Measurements from ENCODE around the gene FATE1.

DNA sequence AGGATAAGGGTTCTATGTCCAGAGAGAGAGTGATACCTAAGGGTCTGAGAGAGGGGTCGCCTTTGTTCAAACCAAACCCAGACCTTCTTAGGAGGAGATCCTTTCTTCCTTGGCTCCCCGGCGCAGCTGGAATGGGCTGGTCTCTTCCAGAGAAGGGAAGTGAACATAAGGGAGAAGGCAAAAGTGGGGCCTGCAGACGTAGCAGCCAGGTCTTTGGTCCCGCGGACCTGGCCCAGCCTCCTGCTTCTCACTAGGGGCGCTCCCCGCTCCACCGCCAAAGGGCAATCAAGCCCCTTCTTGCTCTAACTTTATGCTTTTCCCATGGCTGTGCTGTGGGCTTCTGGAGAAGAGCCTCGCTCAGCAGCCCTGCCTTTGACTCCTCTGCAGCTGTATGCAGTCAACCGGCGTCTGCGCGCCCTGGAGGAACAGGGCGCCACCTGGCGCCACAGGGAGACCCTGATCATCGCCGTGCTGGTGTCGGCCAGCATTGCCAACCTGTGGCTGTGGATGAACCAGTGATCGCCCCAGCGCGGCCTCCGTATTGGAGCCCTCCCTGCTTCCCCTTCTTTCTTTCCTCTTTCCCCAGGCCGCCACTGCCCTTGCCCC lies 6.5 kb downstream of the FATE1 start:
- TF ChIP-seq, protein P1, sequence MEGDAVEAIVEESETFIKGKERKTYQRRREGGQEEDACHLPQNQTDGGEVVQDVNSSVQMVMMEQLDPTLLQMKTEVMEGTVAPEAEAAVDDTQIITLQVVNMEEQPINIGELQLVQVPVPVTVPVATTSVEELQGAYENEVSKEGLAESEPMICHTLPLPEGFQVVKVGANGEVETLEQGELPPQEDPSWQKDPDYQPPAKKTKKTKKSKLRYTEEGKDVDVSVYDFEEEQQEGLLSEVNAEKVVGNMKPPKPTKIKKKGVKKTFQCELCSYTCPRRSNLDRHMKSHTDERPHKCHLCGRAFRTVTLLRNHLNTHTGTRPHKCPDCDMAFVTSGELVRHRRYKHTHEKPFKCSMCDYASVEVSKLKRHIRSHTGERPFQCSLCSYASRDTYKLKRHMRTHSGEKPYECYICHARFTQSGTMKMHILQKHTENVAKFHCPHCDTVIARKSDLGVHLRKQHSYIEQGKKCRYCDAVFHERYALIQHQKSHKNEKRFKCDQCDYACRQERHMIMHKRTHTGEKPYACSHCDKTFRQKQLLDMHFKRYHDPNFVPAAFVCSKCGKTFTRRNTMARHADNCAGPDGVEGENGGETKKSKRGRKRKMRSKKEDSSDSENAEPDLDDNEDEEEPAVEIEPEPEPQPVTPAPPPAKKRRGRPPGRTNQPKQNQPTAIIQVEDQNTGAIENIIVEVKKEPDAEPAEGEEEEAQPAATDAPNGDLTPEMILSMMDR (conservative IDR thresholded peaks at IDR 0.05; ENCODE audit: low read length): peak; percentile 61
- TF ChIP-seq EZH2phosphoT487 (IDR thresholded peaks at IDR 0.05; ENCODE audit: borderline replicate concordance, low read depth, low read length): no peak
